Stimulated activated CD4-positive, alpha-beta T cell treated with anti-CD3 and anti-CD28 coated beads, TNF-alpha, amount 100 ng/mL, for 1 hour (primary cell): ENCODE data around the gene TSPEAR.

Experiments used
- DNase-seq, 3 donors: peaks; one replicate each; pipeline ENCODE4 v3.0.0-alpha.2; 2020; ENCODE audit warnings: low read depth in 3 of 3, low spot score in 1 of 3

TSPEAR gene

GRCh38 chr21:44478124-44478800 lies 233.1 kb downstream of the TSPEAR start:
- DNase-seq = no peak

GRCh38 chr21:44477712-44478111 lies 233.7 kb downstream of the TSPEAR start:
- DNase-seq = no peak

GRCh38 chr21:44477131-44477530 lies 234.2 kb downstream of the TSPEAR start:
- no peak for DNase-seq

GRCh38 chr21:44475266-44475845 lies 236.0 kb downstream of the TSPEAR start:
- no peak for DNase-seq

- DNase-seq = no peak
Measured at GRCh38 chr21:44473915-44474555, 237.3 kb downstream of the TSPEAR start.

- DNase-seq = no peak
Measured at GRCh38 chr21:44471996-44472395, 239.4 kb downstream of the TSPEAR start.

- DNase-seq = no peak
Measured at GRCh38 chr21:44471341-44471740, 240.0 kb downstream of the TSPEAR start.

GRCh38 chr21:44467859-44468195 lies 243.5 kb downstream of the TSPEAR start:
- DNase-seq = no peak

GRCh38 chr21:44466996-44467858 lies 244.1 kb downstream of the TSPEAR start:
- no peak for DNase-seq

- no peak for DNase-seq
Measured at GRCh38 chr21:44466351-44466954, 244.9 kb downstream of the TSPEAR start.

GRCh38 chr21:44464351-44464750 lies 247.0 kb downstream of the TSPEAR start:
- DNase-seq = no peak

GRCh38 chr21:44463724-44464123 lies 247.6 kb downstream of the TSPEAR start:
- no peak for DNase-seq

- no peak for DNase-seq
Measured at GRCh38 chr21:44462834-44463200, 248.6 kb downstream of the TSPEAR start.

- DNase-seq = no peak
Measured at GRCh38 chr21:44462086-44462833, 249.1 kb downstream of the TSPEAR start.

- DNase-seq = no peak
Measured at GRCh38 chr21:44461464-44462001, 249.8 kb downstream of the TSPEAR start.

- DNase-seq = no peak
Measured at GRCh38 chr21:44461005-44461404, 250.4 kb downstream of the TSPEAR start.

GRCh38 chr21:44460441-44460755 lies 251.0 kb downstream of the TSPEAR start:
- DNase-seq = no peak

- no peak for DNase-seq
Measured at GRCh38 chr21:44459712-44460440, 251.5 kb downstream of the TSPEAR start.

- DNase-seq = no peak
Measured at GRCh38 chr21:44458971-44459711, 252.2 kb downstream of the TSPEAR start.
